Keratinocyte (primary cell): Measurements from ENCODE around the gene ROR1. TPM values are rescaled to one million over a fixed set of nuclear protein-coding genes. Genes with fewer than 3 reads are reported as not detected.

ENCODE experiments used
- DNase-seq: peaks from one replicate; pipeline ENCODE4 v3.0.0-alpha.2; 2011; ENCODE audit warnings: low read depth, missing footprints, low spot score
- FAIRE-seq: peaks from 2 replicates; lab custom pipeline; 2011; peaks lifted over from hg19 to GRCh38; lab: Jason Lieb, UNC
- H2AFZ ChIP-seq: 2 replicates; pipeline ENCODE4 v1.6.0; 2012; ENCODE audit warnings: low read length, control low read depth, inconsistent platforms; ENCODE audit not compliant: control insufficient read depth
- H3K27ac ChIP-seq: 2 replicates; pipeline ENCODE4 v1.5.1; 2011; ENCODE audit warnings: low read length; ENCODE audit not compliant: control insufficient read depth, insufficient read depth
- H3K27me3 ChIP-seq: 3 replicates; pipeline ENCODE4 v1.6.0; 2011; ENCODE audit warnings: low read length; ENCODE audit not compliant: control insufficient read depth, insufficient read depth; ENCODE audit errors: extremely low read depth
- H3K36me3 ChIP-seq, 2 experiments: 2 replicates in 1 of 2; 3 replicates in 1 of 2; pipeline ENCODE4 v1.5.1; 2011; ENCODE audit warnings: low read length in 2 of 2, mild to moderate bottlenecking in 1 of 2; ENCODE audit not compliant: control insufficient read depth in 2 of 2, insufficient read depth in 2 of 2; ENCODE audit errors: extremely low read depth in 1 of 2
- H3K4me1 ChIP-seq: 3 replicates; pipeline ENCODE4 v1.5.1; 2011; ENCODE audit warnings: low read length; ENCODE audit not compliant: control insufficient read depth, insufficient read depth; ENCODE audit errors: extremely low read depth
- H3K4me2 ChIP-seq: 3 replicates; pipeline ENCODE4 v1.6.0; 2011; ENCODE audit warnings: low read depth, low read length; ENCODE audit not compliant: control insufficient read depth, insufficient read depth; ENCODE audit errors: extremely low read depth
- H3K4me3 ChIP-seq, 3 experiments: fragments of 200-600 bp in 1 of 3; sonication (generic) in 1 of 3; 2 replicates in 2 of 3; 3 replicates in 1 of 3; pipeline ENCODE4 v1.5.1; 2011 to 2016; ENCODE audit warnings: low read length in 3 of 3, mild to moderate bottlenecking in 3 of 3, control low read depth in 2 of 3, inconsistent platforms in 1 of 3, low read depth in 1 of 3, mixed read lengths in 1 of 3, mixed run types in 1 of 3, moderate library complexity in 1 of 3; ENCODE audit not compliant: control insufficient read depth in 2 of 3, insufficient read depth in 2 of 3; ENCODE audit errors: extremely low read depth in 1 of 3
- H3K79me2 ChIP-seq: 2 replicates; pipeline ENCODE4 v1.6.0; 2012; ENCODE audit warnings: low read length; ENCODE audit not compliant: control insufficient read depth, insufficient read depth
- H3K9ac ChIP-seq: 3 replicates; pipeline ENCODE4 v1.6.0; 2011; ENCODE audit warnings: low read length; ENCODE audit not compliant: control insufficient read depth, insufficient read depth; ENCODE audit errors: extremely low read depth
- H3K9me1 ChIP-seq: 3 replicates; pipeline ENCODE4 v1.6.0; 2011; ENCODE audit warnings: low read length; ENCODE audit not compliant: control insufficient read depth, insufficient read depth; ENCODE audit errors: extremely low read depth
- H3K9me3 ChIP-seq: 2 replicates; pipeline ENCODE4 v1.5.1; 2012; ENCODE audit warnings: low read depth, low read length; ENCODE audit not compliant: control insufficient read depth
- H4K20me1 ChIP-seq: 3 replicates; pipeline ENCODE4 v1.6.0; 2011; ENCODE audit warnings: low read length; ENCODE audit not compliant: control insufficient read depth, insufficient read depth; ENCODE audit errors: extremely low read depth
- CTCF ChIP-seq, 3 experiments: IDR thresholded peaks in 1 of 3; conservative IDR thresholded peaks in 1 of 3; optimal IDR thresholded peaks in 1 of 3; 2 replicates in 2 of 3; 3 replicates in 1 of 3; pipeline versions ENCODE3 to v1.5.1; 2011; ENCODE audit warnings: low read length in 3 of 3, mild to moderate bottlenecking in 3 of 3, moderate library complexity in 2 of 3, control low read depth in 1 of 3, inconsistent platforms in 1 of 3; ENCODE audit not compliant: insufficient read depth in 2 of 3; ENCODE audit errors: extremely low read depth in 1 of 3
- EZH2 ChIP-seq: IDR thresholded peaks from one replicate; pipeline ENCODE4 v1.6.1; 2012; ENCODE audit warnings: inconsistent platforms, mild to moderate bottlenecking, low read length, moderate library complexity
- dilution Hi-C: fragments of 300-500 bp; cut with MboI; formaldehyde crosslinking; loops from one replicate; pipeline ENCODE4 v1.7.0; 2020; ENCODE audit warnings: low sequenced_read_pairs; ENCODE audit not compliant: extremely low pct_ligation_motif_present
- polyA plus RNA-seq, 5 experiments: library from polyadenylated mRNA; depleted of rRNA in 3 of 5; stranded (reverse) in 3 of 5; stranded (forward) in 1 of 5; unstranded in 1 of 5; fragments of >200 nt; gene quantifications; 1 replicate in 1 of 5; 2 replicates in 3 of 5; 3 replicates in 1 of 5; pipeline versions ENCODE4 v1.2.1 to v1.2.3, GENCODE V29; 2011 to 2012; ENCODE audit warnings: missing spikeins in 2 of 5, low read depth in 1 of 5, low replicate concordance in 1 of 5

Gene ROR1
- polyA plus RNA-seq, 1 donor (not counting 4 experiments of a cell fraction or from before 2014, with no cell fraction given): 9.2 TPM

GRCh38 chr1:64039390-64039926 is 265.6 kb downstream of the ROR1 start:
- dilution Hi-C loops: no loop called here
- peaks cover 50% of the 10 kb centered on the region for H3K4me1 ChIP-seq
- TF ChIP-seq CTCF (optimal IDR thresholded peaks at IDR 0.05 in 1 of 3, IDR thresholded peaks at IDR 0.05 in 1 of 3, conservative IDR thresholded peaks at IDR 0.05 in 1 of 3; ENCODE audit: extremely low read depth in 1 of 3, insufficient read depth in 2 of 3, low read length in 3 of 3) (no peak), EZH2 (no peak)
- no peaks in the 10 kb centered on the region for H4K20me1 ChIP-seq
- no peaks in the 10 kb centered on the region for H3K79me2 ChIP-seq
- H3K27me3 ChIP-seq: no peaks in the 10 kb centered on the region
- H3K9ac ChIP-seq: no peak overlapping the region
- no peaks in the 10 kb centered on the region for H3K9me1 ChIP-seq
- peak; percentile 84 for DNase-seq
- peak overlapping the region; percentile 58 for H3K27ac ChIP-seq
- H3K4me3 ChIP-seq: no peak overlapping the region
- no peaks in the 10 kb centered on the region for H3K36me3 ChIP-seq
- H3K9me3 ChIP-seq: no peaks in the 10 kb centered on the region
- H3K4me2 ChIP-seq: peak overlapping the region; percentile 22
- FAIRE-seq: peak; percentile 100
- H2AFZ ChIP-seq: no peak overlapping the region

GRCh38 chr1:64041371-64042131 is 267.7 kb downstream of the ROR1 start:
- H3K4me3 ChIP-seq: peak overlapping the region in 2 of 3 experiments; percentile 15 to 22
- no peaks in the 10 kb centered on the region for H3K36me3 ChIP-seq
- H3K4me2 ChIP-seq: peak overlapping the region; percentile 73
- peaks cover 50% of the 10 kb centered on the region for H3K4me1 ChIP-seq
- TF ChIP-seq EZH2 (no peak), CTCF (optimal IDR thresholded peaks at IDR 0.05 in 1 of 3, IDR thresholded peaks at IDR 0.05 in 1 of 3, conservative IDR thresholded peaks at IDR 0.05 in 1 of 3; ENCODE audit: extremely low read depth in 1 of 3, insufficient read depth in 2 of 3, low read length in 3 of 3) (no peak)
- H4K20me1 ChIP-seq: no peaks in the 10 kb centered on the region
- dilution Hi-C loops: no loop called here
- H3K9me1 ChIP-seq: no peaks in the 10 kb centered on the region
- no peaks in the 10 kb centered on the region for H3K79me2 ChIP-seq
- FAIRE-seq: no peak
- no peaks in the 10 kb centered on the region for H3K27me3 ChIP-seq
- DNase-seq: no peak
- peak overlapping the region; percentile 84 for H3K27ac ChIP-seq
- H3K9ac ChIP-seq: peak overlapping the region; percentile 61
- no peak overlapping the region for H2AFZ ChIP-seq
- H3K9me3 ChIP-seq: no peaks in the 10 kb centered on the region
